GM21381 (cell line): ENCODE data around the gene FURIN.
"Not testable (repeated sequence)": the region's sequence is repeated elsewhere in the genome, so short reads cannot be mapped to it uniquely, and the experiment has no call there.

ENCODE experiments used
- ATAC-seq: cut with Tn5 transposase; IDR thresholded peaks from one replicate; pipeline ENCODE4 v1.9.1; 2021; ENCODE audit warnings: mild to moderate bottlenecking, moderate library complexity; ENCODE audit not compliant: unreplicated experiment

FURIN gene

GRCh38 chr15:90914305-90915080 is 46.1 kb downstream of the FURIN start:
- ATAC-seq = no peak

- no peak for ATAC-seq
These were observed 46.9 kb downstream of the FURIN start for GRCh38 chr15:90915216-90915807.

DNA sequence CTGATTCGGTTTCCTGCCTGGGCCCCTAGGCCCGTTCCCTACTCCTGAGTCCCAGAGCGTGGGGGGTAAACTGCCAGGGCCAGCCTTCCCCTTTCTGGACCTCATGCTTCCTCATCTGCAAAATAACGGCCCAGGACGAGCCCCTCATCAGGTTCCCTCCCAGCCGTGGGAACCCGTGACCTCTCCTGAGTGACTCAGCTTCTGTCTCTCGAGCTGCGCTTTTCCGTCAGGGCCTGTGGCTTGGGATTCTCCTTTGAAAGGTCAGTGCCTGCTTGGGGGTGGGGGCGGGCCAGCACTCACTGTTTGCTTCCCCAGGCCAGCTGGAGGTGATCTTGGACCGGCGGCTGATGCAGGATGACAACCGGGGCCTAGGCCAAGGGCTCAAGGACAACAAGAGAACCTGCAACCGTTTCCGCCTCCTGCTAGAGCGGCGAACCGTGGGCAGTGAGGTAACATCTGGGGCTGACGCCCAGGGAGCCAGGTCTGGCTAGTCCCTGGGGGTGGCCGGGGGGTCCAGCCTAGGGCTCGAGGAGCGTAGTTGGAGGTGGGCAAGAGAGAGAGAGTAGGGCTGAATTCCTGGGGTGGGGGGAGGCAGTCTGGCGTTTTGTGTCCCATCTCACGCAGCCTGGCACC is 47.5 kb downstream of the FURIN start:
- ATAC-seq = no peak

DNA sequence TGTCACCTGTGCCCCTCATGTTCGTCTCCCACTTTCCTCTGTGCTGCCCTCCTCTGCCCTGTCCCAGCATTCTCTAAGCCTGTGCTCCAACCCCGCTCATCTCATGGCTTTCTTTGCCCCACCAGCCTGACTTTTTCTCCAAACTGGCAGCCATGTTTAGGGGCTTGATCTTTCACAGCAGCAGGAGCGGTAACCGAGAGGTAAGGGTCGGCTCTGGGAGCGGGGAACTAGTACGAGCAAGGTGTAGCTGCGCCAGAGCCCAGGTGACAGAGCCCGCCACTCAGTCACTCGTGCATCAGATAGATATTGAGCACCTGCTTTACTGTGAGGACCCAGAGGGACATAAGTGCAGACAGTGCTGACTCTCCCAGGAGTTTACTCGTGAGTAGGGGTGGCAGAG is 48.1 kb downstream of the FURIN start:
- no peak for ATAC-seq

GRCh38 chr15:90917569-90917968 is 49.2 kb downstream of the FURIN start:
- no peak for ATAC-seq

GRCh38 chr15:90918034-90918788 is 49.8 kb downstream of the FURIN start:
- ATAC-seq = no peak

GRCh38 chr15:90918835-90919234 is 50.4 kb downstream of the FURIN start:
- no peak for ATAC-seq

- no peak for ATAC-seq
These were observed 53.5 kb downstream of the FURIN start for GRCh38 chr15:90921887-90922286.

GRCh38 chr15:90922712-90923322 is 54.4 kb downstream of the FURIN start:
- peak; percentile 77 for ATAC-seq

DNA sequence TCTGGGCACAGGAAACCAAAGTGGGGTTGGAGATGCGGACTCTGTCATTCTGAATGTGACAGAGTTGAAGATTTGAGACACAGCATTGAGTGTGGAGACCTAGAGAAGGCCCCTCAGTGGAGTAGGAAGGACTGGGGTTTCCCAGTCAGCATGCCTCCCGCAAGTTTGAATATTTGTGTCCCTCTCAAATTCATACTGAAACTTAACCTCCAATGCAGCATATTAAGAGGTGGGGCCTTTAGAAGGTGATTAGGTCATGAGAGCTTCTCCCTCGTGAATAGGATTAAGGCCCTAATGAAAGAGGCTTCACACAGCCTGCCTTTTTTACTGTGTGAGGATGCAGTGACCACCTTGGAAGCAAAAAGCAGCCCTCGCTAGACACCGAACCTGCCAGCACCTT is 56.0 kb downstream of the FURIN start:
- no peak for ATAC-seq

GRCh38 chr15:90926766-90927165 is 58.4 kb downstream of the FURIN start:
- not testable (repeated sequence) for ATAC-seq

DNA sequence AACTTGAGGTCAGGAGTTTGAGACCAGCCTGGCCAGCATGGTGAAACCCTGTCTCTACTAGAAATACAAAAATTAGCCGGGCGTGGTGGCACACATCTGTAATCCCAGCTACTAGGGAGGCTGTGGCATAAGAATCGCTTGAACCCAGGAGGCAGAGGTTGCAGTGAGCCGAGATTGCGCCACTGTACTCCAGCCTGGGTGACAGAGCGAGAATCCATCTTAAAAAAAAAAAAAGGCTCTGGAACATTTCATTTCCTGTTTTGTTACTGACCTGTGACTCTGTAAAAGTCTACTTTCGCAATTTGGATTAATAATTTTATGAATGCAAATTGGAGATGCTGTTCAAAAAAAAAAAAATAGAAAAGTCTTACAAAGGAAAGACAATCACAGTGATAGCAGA is 59.7 kb downstream of the FURIN start:
- not testable (repeated sequence) for ATAC-seq

GRCh38 chr15:90929246-90930019 is 61.0 kb downstream of the FURIN start:
- ATAC-seq = no peak

- no peak for ATAC-seq
These were observed 62.6 kb downstream of the FURIN start for GRCh38 chr15:90930861-90931574.

- no peak for ATAC-seq
These were observed 63.1 kb downstream of the FURIN start for GRCh38 chr15:90931575-90931827.

DNA sequence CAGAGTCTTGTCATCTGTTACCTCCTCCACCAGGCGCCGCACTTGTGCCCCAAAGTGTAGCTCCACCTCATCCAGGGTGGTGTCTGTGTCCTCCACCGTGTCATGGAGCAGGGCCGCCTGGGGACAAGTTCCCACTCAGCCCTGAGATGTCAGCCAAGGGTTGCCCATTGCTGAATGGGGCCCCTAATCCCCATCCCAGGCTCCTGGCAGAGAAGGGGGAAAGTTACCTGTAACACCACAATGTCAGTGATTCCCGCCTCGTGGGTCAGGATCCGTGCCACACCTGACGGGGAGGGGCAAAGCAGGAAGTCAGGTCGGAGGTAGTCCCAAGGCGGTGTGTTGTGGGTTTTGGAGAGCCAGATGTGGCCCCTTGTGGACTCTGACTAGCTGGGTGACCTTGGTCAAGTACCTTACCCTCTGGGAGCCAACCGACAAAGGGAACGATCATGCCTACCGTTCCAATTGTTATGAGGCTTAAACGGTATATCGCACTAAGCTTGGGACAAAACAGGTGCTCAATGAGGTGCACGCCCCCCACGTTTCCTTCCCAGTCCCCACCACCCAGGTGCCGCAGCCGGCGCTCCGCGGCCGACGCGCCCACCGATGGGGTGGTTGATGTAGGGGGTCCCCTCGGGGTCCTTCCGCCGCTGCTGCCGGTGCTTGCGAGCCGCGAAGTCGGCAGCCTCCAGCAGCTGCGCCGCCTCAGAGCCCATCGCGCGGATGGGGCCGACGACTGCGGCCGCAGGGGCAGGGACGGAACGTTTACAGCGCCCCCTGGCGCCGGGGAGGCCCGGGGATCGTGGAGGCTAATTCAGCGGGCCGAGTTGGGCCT is 63.7 kb downstream of the FURIN start, which contains the start of gene HDDC3:
Gene HDDC3 (minus strand): TSS at position 722 of the 832 bp plus-strand sequence. CDS start 9 bp downstream, at position 713.
- peak; percentile 46 for ATAC-seq

GRCh38 chr15:90932660-90932991 is 64.2 kb downstream of the FURIN start:
- no peak for ATAC-seq
